HPDE6-E6E7 (cell line): Measurements from ENCODE around the gene COX19.
"Not testable (repeated sequence)": the region's sequence is repeated elsewhere in the genome, so short reads cannot be mapped to it uniquely, and the experiment has no call there.

Experiments
- DNase-seq: peaks from one replicate; pipeline ENCODE4 v3.0.0; 2011; ENCODE audit warnings: missing footprints; ENCODE audit errors: extremely low spot score

Gene COX19

GRCh38 chr7:1010226-1010625 is 34.9 kb upstream of the COX19 start:
- no peak for DNase-seq

GRCh38 chr7:1009747-1010146 is 34.4 kb upstream of the COX19 start:
- no peak for DNase-seq

GRCh38 chr7:1008733-1009363 is 33.5 kb upstream of the COX19 start:
- no peak for DNase-seq

- DNase-seq, result no peak
Measured at GRCh38 chr7:1007901-1008300, 32.6 kb upstream of the COX19 start.

GRCh38 chr7:1005303-1005702 is 30.0 kb upstream of the COX19 start:
- no peak for DNase-seq

GRCh38 chr7:1004018-1004852 is 28.9 kb upstream of the COX19 start:
- DNase-seq, result no peak

- DNase-seq, result not testable (repeated sequence)
Measured at GRCh38 chr7:1002445-1002844, 27.1 kb upstream of the COX19 start.

GRCh38 chr7:1002026-1002425 is 26.7 kb upstream of the COX19 start:
- DNase-seq, result not testable (repeated sequence)

- not testable (repeated sequence) for DNase-seq
Measured at GRCh38 chr7:1001069-1001770, 25.9 kb upstream of the COX19 start.

- DNase-seq, result no peak
Measured at GRCh38 chr7:999941-1000935, 24.9 kb upstream of the COX19 start.

GRCh38 chr7:999149-999879 is 24.0 kb upstream of the COX19 start:
- DNase-seq, result no peak

- DNase-seq, result no peak
Measured at GRCh38 chr7:997404-998395, 22.4 kb upstream of the COX19 start.

- no peak for DNase-seq
Measured at GRCh38 chr7:996079-996872, 20.9 kb upstream of the COX19 start.

GRCh38 chr7:995571-995970 is 20.2 kb upstream of the COX19 start:
- DNase-seq, result no peak

- no peak for DNase-seq
Measured at GRCh38 chr7:994592-995308, 19.4 kb upstream of the COX19 start.

GRCh38 chr7:992709-993607 is 17.6 kb upstream of the COX19 start:
- DNase-seq, result peak; percentile 79
